PFSK-1 (cell line): ENCODE data around the gene SHISA7.

ENCODE experiments used
- FOXP2 ChIP-seq: optimal IDR thresholded peaks from 2 replicates; pipeline ENCODE3; 2011; ENCODE audit warnings: borderline replicate concordance, control low read depth, inconsistent platforms; ENCODE audit not compliant: insufficient read depth; ENCODE audit errors: extremely low read length, extremely low read depth
- POLR2AphosphoS5 ChIP-seq: IDR thresholded peaks from 2 replicates; pipeline ENCODE4 v1.6.1; 2012; ENCODE audit warnings: low read depth, mild to moderate bottlenecking, control low read depth, low read length, moderate library complexity
- SIN3A ChIP-seq: IDR thresholded peaks from 2 replicates; pipeline ENCODE4 v1.6.1; 2012; ENCODE audit warnings: mild to moderate bottlenecking, low read length, moderate library complexity, borderline replicate concordance; ENCODE audit not compliant: insufficient read depth
- TAF1 ChIP-seq: IDR thresholded peaks from 2 replicates; pipeline ENCODE4 v1.6.1; 2012; ENCODE audit warnings: low read length, control low read depth, borderline replicate concordance; ENCODE audit not compliant: insufficient read depth
- TF ChIP-seq, protein P1 (sequence below), 2 experiments: IDR thresholded peaks; 2 replicates each; pipeline versions ENCODE4 v1.6.1 to v1.8.0; 2011 to 2012; ENCODE audit warnings: low read depth in 2 of 2, low read length in 2 of 2, control low read depth in 1 of 2, inconsistent platforms in 1 of 2, mild to moderate bottlenecking in 1 of 2, moderate library complexity in 1 of 2; ENCODE audit not compliant: insufficient read depth in 1 of 2

The SHISA7 gene

DNA sequence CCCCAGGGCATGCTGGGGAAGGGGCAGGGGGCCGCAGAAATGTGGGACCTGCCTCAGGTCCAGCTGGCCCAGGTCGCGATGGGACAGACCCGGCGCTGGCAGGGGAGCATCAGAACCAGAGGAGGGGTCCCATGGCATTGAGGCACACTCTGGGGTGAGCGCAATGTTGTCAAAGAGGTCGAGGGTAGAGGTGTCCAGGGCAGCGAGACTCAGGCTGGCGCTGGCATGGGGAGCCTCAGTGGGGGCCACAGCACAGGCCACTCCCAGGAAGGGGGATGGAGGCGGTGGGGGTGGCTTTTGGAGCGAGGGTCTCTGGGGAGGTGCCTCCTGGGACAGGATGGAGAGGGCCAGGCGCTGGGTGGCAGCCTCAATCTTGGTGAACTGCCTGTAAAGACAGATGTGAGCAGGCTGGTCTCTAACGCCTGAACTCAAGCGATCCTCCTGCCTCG, 20.5 kb upstream of the SHISA7 start:
- TF ChIP-seq, protein P1, sequence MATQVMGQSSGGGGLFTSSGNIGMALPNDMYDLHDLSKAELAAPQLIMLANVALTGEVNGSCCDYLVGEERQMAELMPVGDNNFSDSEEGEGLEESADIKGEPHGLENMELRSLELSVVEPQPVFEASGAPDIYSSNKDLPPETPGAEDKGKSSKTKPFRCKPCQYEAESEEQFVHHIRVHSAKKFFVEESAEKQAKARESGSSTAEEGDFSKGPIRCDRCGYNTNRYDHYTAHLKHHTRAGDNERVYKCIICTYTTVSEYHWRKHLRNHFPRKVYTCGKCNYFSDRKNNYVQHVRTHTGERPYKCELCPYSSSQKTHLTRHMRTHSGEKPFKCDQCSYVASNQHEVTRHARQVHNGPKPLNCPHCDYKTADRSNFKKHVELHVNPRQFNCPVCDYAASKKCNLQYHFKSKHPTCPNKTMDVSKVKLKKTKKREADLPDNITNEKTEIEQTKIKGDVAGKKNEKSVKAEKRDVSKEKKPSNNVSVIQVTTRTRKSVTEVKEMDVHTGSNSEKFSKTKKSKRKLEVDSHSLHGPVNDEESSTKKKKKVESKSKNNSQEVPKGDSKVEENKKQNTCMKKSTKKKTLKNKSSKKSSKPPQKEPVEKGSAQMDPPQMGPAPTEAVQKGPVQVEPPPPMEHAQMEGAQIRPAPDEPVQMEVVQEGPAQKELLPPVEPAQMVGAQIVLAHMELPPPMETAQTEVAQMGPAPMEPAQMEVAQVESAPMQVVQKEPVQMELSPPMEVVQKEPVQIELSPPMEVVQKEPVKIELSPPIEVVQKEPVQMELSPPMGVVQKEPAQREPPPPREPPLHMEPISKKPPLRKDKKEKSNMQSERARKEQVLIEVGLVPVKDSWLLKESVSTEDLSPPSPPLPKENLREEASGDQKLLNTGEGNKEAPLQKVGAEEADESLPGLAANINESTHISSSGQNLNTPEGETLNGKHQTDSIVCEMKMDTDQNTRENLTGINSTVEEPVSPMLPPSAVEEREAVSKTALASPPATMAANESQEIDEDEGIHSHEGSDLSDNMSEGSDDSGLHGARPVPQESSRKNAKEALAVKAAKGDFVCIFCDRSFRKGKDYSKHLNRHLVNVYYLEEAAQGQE (IDR thresholded peaks at IDR 0.05; ENCODE audit: insufficient read depth in 1 of 2, low read depth in 2 of 2, low read length in 2 of 2), result no peak
- no peak for TF ChIP-seq TAF1

DNA sequence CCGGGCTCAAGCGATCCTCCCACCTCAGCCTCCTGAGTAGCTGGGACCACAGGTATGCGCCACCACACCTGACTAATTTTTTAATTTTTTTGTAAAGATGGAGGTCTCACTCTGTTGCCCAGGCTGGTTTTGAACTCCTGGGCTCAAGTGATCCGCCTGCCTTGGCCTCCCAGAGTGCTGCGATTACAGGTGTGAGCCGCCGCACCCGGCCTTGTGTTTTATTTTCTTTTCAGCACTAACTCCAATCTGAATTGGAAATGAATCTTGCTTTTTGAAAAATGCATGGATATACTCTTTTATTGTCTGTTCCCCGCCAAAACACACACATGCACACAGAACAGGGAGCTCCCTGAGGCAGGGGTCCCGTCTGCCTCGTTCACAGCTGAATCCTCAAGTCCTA, 19.6 kb upstream of the SHISA7 start:
- TF ChIP-seq, protein P1 (IDR thresholded peaks at IDR 0.05; ENCODE audit: insufficient read depth in 1 of 2, low read depth in 2 of 2, low read length in 2 of 2), result no peak
- no peak for TF ChIP-seq SIN3A
- no peak for TF ChIP-seq FOXP2
- TF ChIP-seq TAF1, result no peak
- TF ChIP-seq POLR2AphosphoS5, result no peak

DNA sequence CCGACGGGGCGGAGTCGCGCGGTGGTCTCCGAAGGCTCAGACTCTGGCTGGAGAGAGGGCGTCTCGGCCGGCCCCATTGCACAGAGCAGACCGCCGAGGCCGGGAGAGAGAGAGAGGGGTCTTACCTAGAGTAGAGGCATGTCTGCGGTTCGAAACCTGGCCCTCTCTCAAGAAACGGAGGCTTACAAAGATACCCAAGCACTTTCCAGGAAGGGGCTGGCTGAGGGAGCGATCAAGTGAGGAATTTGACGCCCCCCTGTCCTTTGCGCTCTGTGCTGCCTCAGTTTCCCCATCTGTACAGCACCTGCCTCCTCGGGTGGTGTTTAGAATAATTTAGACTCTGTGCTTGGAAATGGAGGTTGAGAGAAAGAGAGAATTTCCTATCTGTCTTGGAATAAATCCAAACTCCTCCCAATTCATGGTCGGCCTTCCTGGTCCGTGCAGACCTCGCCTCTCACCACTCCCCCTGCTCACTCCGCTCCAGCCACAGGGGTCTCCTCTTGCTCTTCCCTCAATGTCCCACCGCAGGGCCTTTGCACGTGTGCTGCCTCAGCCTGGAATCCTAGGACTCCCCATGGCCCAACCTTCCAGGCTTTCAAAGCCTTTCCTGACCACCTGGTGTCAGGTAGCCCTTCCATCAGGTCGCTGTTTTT, 19.0 kb upstream of the SHISA7 start:
- TF ChIP-seq TAF1 (no peak), SIN3A (no peak), FOXP2 (no peak), POLR2AphosphoS5 (no peak; the same call in 1 of the 2 replicates)
- TF ChIP-seq, protein P1 (IDR thresholded peaks at IDR 0.05; ENCODE audit: insufficient read depth in 1 of 2, low read depth in 2 of 2, low read length in 2 of 2), result no peak

DNA sequence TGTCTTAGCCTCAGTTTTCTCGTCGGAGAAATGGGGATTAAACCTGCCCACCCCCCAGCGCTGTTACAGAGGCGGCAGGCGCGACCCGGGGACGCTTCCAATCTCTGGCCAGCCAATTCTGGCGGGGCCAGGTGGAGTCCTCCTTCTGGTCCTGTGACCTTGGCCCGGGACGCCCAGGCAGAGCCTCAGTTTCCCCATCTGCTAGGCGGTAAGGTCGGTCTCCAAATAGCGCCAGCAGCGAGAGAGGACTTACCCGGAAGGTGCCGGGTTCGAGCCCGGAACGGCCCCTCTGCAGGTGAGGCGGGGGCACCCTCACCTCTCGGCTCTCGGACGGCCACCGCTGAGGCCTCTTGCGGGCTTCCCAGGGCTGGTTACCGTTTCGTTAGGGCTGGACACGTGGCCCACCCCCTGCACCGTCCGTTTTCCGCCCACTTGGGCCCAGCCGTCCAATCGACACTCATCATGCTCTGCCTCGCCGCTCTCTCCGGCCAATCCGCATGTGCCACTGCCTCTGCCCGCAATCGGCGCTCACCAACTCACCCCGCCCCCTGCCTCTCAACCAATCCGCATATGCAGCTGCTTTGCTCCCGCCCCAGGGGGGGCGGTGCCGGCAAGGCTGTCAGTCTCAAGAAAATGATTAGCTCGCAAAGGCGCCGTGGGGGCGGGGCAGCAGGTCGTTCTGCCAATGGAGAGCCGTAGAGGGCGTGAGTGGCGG, 18.3 kb upstream of the SHISA7 start, which contains the start of gene ISOC2:
ISOC2 (minus strand) TSS at position 384 of the 715 bp plus-strand sequence. CDS start 5,156 bp downstream, outside the sequence.
- TF ChIP-seq TAF1, result 0 out of 2 replicates have a peak, but pooled peaks have one; percentile 21
- TF ChIP-seq POLR2AphosphoS5, result peak; percentile 61; the same call in 1 of the 2 replicates
- TF ChIP-seq, protein P1 (IDR thresholded peaks at IDR 0.05; ENCODE audit: insufficient read depth in 1 of 2, low read depth in 2 of 2, low read length in 2 of 2), result no peak
- TF ChIP-seq FOXP2, result peak; percentile 81
- TF ChIP-seq SIN3A, result peak; percentile 35; the same call in 1 of the 2 replicates
